A673 (cell line): ENCODE measurements around the gene INSRR. TPM values are rescaled to one million over a fixed set of nuclear protein-coding genes. Genes with fewer than 3 reads are reported as not detected.

Experiments
- BruUV-seq: library from RNA; stranded (reverse); fragments of 400-500 nt; replicated peaks from 2 replicates; lab custom pipeline; 2021; lab: Mats Ljungman, UMichigan
- CTCF ChIA-PET: fragments of 300-600 bp; sonication (Branson Sonifier 250); formaldehyde crosslinking; loops from one replicate; lab custom pipeline; 2022; ENCODE audit warnings: antibody characterized with exemption; lab: Charles Lee
- POLR2A ChIA-PET: fragments of 300-600 bp; sonication (Branson Sonifier 250); formaldehyde crosslinking; loops from one replicate; lab custom pipeline; 2022; ENCODE audit warnings: antibody characterized with exemption; ENCODE audit not compliant: low non-redundant PET; lab: Charles Lee
- DNase-seq: peaks from one replicate; pipeline ENCODE4 v3.0.0-alpha.2; 2015; ENCODE audit warnings: low spot score
- H3K27ac ChIP-seq: fragments of 200-600 bp; sonication (generic); 2 replicates; pipeline ENCODE4 v1.5.1; 2016; ENCODE audit warnings: mixed run types, low read depth, mild to moderate bottlenecking, mixed read lengths, antibody characterized with exemption, low read length; ENCODE audit not compliant: poor library complexity, severe bottlenecking
- H3K27me3 ChIP-seq: fragments of 200-600 bp; sonication (generic); replicated peaks from 2 replicates; pipeline ENCODE4 v1.6.1; 2017; ENCODE audit warnings: mixed run types, low read depth, mild to moderate bottlenecking, mixed read lengths, antibody characterized with exemption, low read length; ENCODE audit not compliant: insufficient read depth, poor library complexity
- H3K36me3 ChIP-seq: fragments of 200-600 bp; sonication (generic); 2 replicates; pipeline ENCODE4 v1.6.1; 2016; ENCODE audit warnings: mixed run types, mild to moderate bottlenecking, mixed read lengths, antibody characterized with exemption, low read length; ENCODE audit not compliant: insufficient read depth, poor library complexity, severe bottlenecking
- H3K4me1 ChIP-seq: fragments of 200-600 bp; sonication (generic); 2 replicates; pipeline ENCODE4 v1.6.1; 2017; ENCODE audit warnings: mixed run types, mild to moderate bottlenecking, mixed read lengths, antibody characterized with exemption, low read length; ENCODE audit not compliant: insufficient read depth, poor library complexity, severe bottlenecking
- H3K4me3 ChIP-seq: fragments of 200-600 bp; sonication (generic); 2 replicates; pipeline ENCODE4 v1.5.1; 2016; ENCODE audit warnings: low read depth, mixed run types, mild to moderate bottlenecking, mixed read lengths, low read length; ENCODE audit not compliant: poor library complexity, severe bottlenecking
- H3K9me3 ChIP-seq: fragments of 200-600 bp; sonication (generic); 2 replicates; pipeline ENCODE4 v1.6.1; 2016; ENCODE audit warnings: mixed run types, low read depth, mild to moderate bottlenecking, mixed read lengths, antibody characterized with exemption, low read length; ENCODE audit not compliant: poor library complexity, severe bottlenecking
- CTCF ChIP-seq: fragments of 300-800, 200-600 bp; sonication (generic); conservative IDR thresholded peaks from 2 replicates; pipeline ENCODE4 v1.5.1; 2017; ENCODE audit warnings: low read depth, mild to moderate bottlenecking, antibody characterized with exemption, low read length, moderate library complexity, mixed read lengths
- EZH2 ChIP-seq: fragments of 200-600 bp; sonication (generic); IDR thresholded peaks from 2 replicates; pipeline ENCODE4 v1.6.1; 2017; ENCODE audit warnings: borderline replicate concordance, low read depth, mild to moderate bottlenecking, mixed read lengths, antibody characterized with exemption, low read length; ENCODE audit not compliant: poor library complexity, severe bottlenecking
- intact Hi-C: fragments of 100-400 bp; cut with micrococcal nuclease; formaldehyde crosslinking; loops from one replicate; pipeline ENCODE4 v1.10.0; 2022; ENCODE audit not compliant: unreplicated experiment
- total RNA-seq: library from RNA; stranded (reverse); gene quantifications from 2 replicates; pipeline ENCODE4 v1.2.3, GENCODE V29; 2021

INSRR gene
- total RNA-seq, 1 experiment from 2014 or later: 0.15 TPM

DNA sequence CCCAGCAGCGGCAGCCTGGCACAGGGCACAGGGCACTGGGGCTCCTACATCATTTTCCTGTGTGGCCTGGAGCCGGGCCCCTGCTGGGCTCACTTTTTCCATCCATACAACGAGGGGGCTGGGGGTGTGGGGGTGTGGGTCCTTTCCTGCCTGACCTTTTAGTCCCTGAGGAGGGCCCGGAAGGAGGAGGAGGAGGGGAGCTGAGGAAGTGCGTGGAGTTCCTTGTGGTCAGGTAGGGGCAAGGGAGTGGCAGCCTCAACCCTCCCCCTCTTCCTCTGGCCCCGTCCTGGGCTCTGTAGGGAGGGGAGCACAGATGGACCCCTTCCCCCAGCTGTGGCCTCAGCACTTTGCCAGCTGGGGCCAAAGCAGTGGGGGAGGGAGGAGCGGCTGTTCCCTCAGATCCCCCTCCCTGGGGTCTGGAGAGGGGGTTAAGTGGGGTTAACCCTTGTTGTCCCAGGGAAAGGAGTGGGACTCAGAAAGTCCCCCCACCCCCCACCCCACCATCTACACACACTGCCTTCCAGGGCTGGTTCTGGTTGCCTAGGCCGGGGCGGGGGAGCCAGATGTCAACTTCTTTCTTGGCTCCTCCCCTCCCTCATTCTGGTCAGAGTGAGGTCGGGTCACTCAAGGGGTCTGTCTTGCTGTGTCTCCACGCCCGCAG, 7.5 kb upstream of the INSRR start:
- POLR2A ChIA-PET: no interaction called here
- Histone ChIP-seq H3K27me3 (peaks cover under 1% of the 10 kb centered on the region), H3K36me3 (no peaks in the 10 kb centered on the region), H3K4me3 (no peak overlapping the region), H3K9me3 (no peaks in the 10 kb centered on the region), H3K4me1 (peaks cover 10% of the 10 kb centered on the region), H3K27ac (no peak overlapping the region)
- no peak for TF ChIP-seq EZH2
- no peak for TF ChIP-seq CTCF
- intact Hi-C loops: loop anchor here (2.0 kb wide), 1 partner anchor 20 kb away; no protein-coding TSS in a partner anchor
- BruUV-seq: no TSS peak
- CTCF ChIA-PET: no interaction called here
- DNase-seq: no peak

- Histone ChIP-seq H3K36me3 (no peaks in the 10 kb centered on the region), H3K27me3 (peaks cover 6% of the 10 kb centered on the region), H3K4me3 (no peak overlapping the region), H3K4me1 (peaks cover 10% of the 10 kb centered on the region), H3K27ac (no peak overlapping the region), H3K9me3 (no peaks in the 10 kb centered on the region)
- intact Hi-C loops: loop anchor here (2.0 kb wide), 1 partner anchor 21 kb away; no protein-coding TSS in a partner anchor
- ChIA-PET CTCF (no interaction called here), POLR2A (no interaction called here)
- no peak for DNase-seq
- BruUV-seq: no TSS peak
- TF ChIP-seq EZH2: no peak
- no peak for TF ChIP-seq CTCF
These were observed 6.9 kb upstream of the INSRR start for GRCh38 chr1:156865865-156866248.

- no peaks in the 10 kb centered on the region for H3K9me3 ChIP-seq
- H3K27ac ChIP-seq: no peak overlapping the region
- H3K4me1 ChIP-seq: peaks cover 12% of the 10 kb centered on the region
- no peak overlapping the region for H3K4me3 ChIP-seq
- ChIA-PET CTCF (no interaction called here), POLR2A (no interaction called here)
- DNase-seq: no peak
- H3K36me3 ChIP-seq: no peaks in the 10 kb centered on the region
- peaks cover 6% of the 10 kb centered on the region for H3K27me3 ChIP-seq
- TF ChIP-seq EZH2 (no peak), CTCF (no peak)
- no TSS peak for BruUV-seq
- intact Hi-C loops: no loop called here
These were observed 6.3 kb upstream of the INSRR start for GRCh38 chr1:156865258-156865657.
